ENCODE results near the gene CEACAM4. TPM values are rescaled to one million over a fixed set of nuclear protein-coding genes. Genes with fewer than 3 reads are reported as not detected.

The CEACAM4 gene
- polyA plus RNA-seq, 1 donor (not counting 4 experiments of a cell fraction or from before 2014, with no cell fraction given) = not detected

DNA sequence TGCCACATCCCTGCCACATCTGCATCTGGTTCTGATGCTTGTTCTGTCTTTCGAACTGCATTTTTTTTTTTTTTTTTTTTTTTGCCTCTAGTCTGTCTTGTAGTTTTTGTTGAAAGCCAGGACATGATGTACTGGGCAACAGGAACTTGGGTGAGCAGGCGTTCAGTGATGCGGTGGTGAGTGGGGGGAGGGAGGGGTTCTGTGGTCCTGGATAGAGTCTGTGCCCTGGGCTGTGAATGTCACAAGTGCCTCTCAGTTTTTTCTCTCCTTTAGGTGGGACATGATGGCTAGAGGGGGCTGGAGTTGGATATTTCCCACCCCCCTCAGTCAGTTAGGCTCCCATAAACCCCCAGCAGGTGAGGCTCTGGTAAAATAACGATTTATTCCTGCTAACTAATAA, 3.5 kb downstream of the CEACAM4 start:
- Histone ChIP-seq H3K27ac (ENCODE audit: control insufficient read depth, insufficient read depth, low read length) (no peak overlapping the region), H3K9ac (ENCODE audit: control insufficient read depth, extremely low read depth, insufficient read depth, low read length) (no peak overlapping the region), H3K36me3 (ENCODE audit: control insufficient read depth in 2 of 2, extremely low read depth in 1 of 2, insufficient read depth in 2 of 2, low read length in 2 of 2) (no peaks in the 10 kb centered on the region), H3K27me3 (ENCODE audit: control insufficient read depth, extremely low read depth, insufficient read depth, low read length) (no peaks in the 10 kb centered on the region), H3K9me3 (ENCODE audit: control insufficient read depth, low read depth, low read length) (no peaks in the 10 kb centered on the region), H3K4me3 (ENCODE audit: control insufficient read depth in 2 of 3, extremely low read depth in 1 of 3, insufficient read depth in 2 of 3, low read depth in 1 of 3, low read length in 3 of 3) (no peak overlapping the region), H3K79me2 (ENCODE audit: control insufficient read depth, insufficient read depth, low read length) (no peaks in the 10 kb centered on the region), H2AFZ (ENCODE audit: control insufficient read depth, low read length) (no peak overlapping the region), H4K20me1 (ENCODE audit: control insufficient read depth, extremely low read depth, insufficient read depth, low read length) (no peaks in the 10 kb centered on the region), H3K4me1 (ENCODE audit: control insufficient read depth, extremely low read depth, insufficient read depth, low read length) (no peaks in the 10 kb centered on the region), H3K4me2 (ENCODE audit: control insufficient read depth, extremely low read depth, insufficient read depth, low read depth, low read length) (no peak overlapping the region), H3K9me1 (ENCODE audit: control insufficient read depth, extremely low read depth, insufficient read depth, low read length) (no peaks in the 10 kb centered on the region)
- TF ChIP-seq EZH2 (IDR thresholded peaks at IDR 0.05; ENCODE audit: low read length) (no peak), CTCF (optimal IDR thresholded peaks at IDR 0.05 in 1 of 3, IDR thresholded peaks at IDR 0.05 in 1 of 3, conservative IDR thresholded peaks at IDR 0.05 in 1 of 3; ENCODE audit: extremely low read depth in 1 of 3, insufficient read depth in 2 of 3, low read length in 3 of 3) (no peak)
- dilution Hi-C loops (cut with MboI; ENCODE audit: extremely low pct_ligation_motif_present, low sequenced_read_pairs) = no loop called here
- FAIRE-seq (no peak), DNase-seq (ENCODE audit: low read depth, low spot score) (no peak)

DNA sequence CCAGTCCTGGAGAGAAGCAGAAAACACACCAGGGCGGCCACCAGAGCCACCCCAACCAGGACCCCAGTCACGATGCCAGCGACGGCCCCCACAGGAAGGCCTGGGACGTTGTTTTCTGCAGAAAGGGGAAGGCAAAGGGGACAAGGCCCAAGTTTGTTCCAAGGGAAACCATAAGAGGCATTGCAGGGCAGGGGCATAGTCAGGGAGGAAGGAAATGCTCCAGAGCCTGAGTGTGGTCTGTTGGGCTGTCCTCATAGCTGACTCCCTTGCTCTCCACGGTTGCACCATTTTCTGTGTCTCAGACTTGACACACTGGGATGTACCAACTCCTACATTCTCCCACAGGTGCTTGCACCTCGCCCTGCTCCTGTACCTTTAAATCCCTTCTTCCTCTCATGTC, 5.2 kb downstream of the CEACAM4 start:
- H3K36me3 ChIP-seq (ENCODE audit: control insufficient read depth in 2 of 2, extremely low read depth in 1 of 2, insufficient read depth in 2 of 2, low read length in 2 of 2) = no peaks in the 10 kb centered on the region
- no peak overlapping the region for H3K9ac ChIP-seq (ENCODE audit: control insufficient read depth, extremely low read depth, insufficient read depth, low read length)
- no peak overlapping the region for H2AFZ ChIP-seq (ENCODE audit: control insufficient read depth, low read length)
- dilution Hi-C loops (cut with MboI; ENCODE audit: extremely low pct_ligation_motif_present, low sequenced_read_pairs) = no loop called here
- H3K27me3 ChIP-seq (ENCODE audit: control insufficient read depth, extremely low read depth, insufficient read depth, low read length) = no peaks in the 10 kb centered on the region
- H3K4me2 ChIP-seq (ENCODE audit: control insufficient read depth, extremely low read depth, insufficient read depth, low read depth, low read length) = no peak overlapping the region
- no peaks in the 10 kb centered on the region for H4K20me1 ChIP-seq (ENCODE audit: control insufficient read depth, extremely low read depth, insufficient read depth, low read length)
- H3K4me3 ChIP-seq (ENCODE audit: control insufficient read depth in 2 of 3, extremely low read depth in 1 of 3, insufficient read depth in 2 of 3, low read depth in 1 of 3, low read length in 3 of 3) = no peak overlapping the region
- no peaks in the 10 kb centered on the region for H3K9me1 ChIP-seq (ENCODE audit: control insufficient read depth, extremely low read depth, insufficient read depth, low read length)
- DNase-seq (ENCODE audit: low read depth, low spot score) (no peak), FAIRE-seq (no peak)
- no peak for TF ChIP-seq EZH2 (IDR thresholded peaks at IDR 0.05; ENCODE audit: low read length)
- no peak for TF ChIP-seq CTCF (optimal IDR thresholded peaks at IDR 0.05 in 1 of 3, IDR thresholded peaks at IDR 0.05 in 1 of 3, conservative IDR thresholded peaks at IDR 0.05 in 1 of 3; ENCODE audit: extremely low read depth in 1 of 3, insufficient read depth in 2 of 3, low read length in 3 of 3)
- no peaks in the 10 kb centered on the region for H3K4me1 ChIP-seq (ENCODE audit: control insufficient read depth, extremely low read depth, insufficient read depth, low read length)
- H3K79me2 ChIP-seq (ENCODE audit: control insufficient read depth, insufficient read depth, low read length) = no peaks in the 10 kb centered on the region
- H3K27ac ChIP-seq (ENCODE audit: control insufficient read depth, insufficient read depth, low read length) = no peak overlapping the region
- no peaks in the 10 kb centered on the region for H3K9me3 ChIP-seq (ENCODE audit: control insufficient read depth, low read depth, low read length)

Measured in keratinocyte (primary cell).